HG02938 (cell line): ENCODE results near the gene MORC2.

Source experiments
- ATAC-seq: cut with Tn5 transposase; IDR thresholded peaks from one replicate; pipeline ENCODE4 v1.9.1; 2021; ENCODE audit warnings: mild to moderate bottlenecking, moderate library complexity; ENCODE audit not compliant: unreplicated experiment

Gene MORC2

DNA sequence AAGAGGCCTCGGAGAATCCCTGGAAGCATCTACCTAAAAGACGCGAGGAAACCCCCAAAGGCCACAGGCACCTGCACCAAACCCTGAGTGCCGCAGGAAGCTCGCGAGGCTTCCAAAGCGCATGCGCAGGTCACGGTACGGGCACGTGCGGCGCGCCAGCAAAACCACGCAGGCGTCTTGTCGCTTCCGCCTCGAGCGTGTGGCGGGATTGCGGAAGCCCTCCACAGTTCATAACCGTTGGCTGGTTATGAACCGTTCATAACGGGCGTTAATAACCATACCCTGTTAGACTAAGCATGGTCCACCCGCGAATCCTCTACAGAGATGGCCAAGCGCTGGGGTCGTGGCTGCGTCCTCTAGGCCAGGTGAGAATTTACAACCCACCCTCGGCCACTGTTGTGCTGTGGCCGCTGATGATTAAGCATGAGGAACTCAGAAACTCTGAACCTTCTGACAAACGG, 46.4 kb downstream of the MORC2 start:
- ATAC-seq: no peak

- no peak for ATAC-seq
Measured at GRCh38 chr22:30921108-30921507, 47.5 kb downstream of the MORC2 start.

GRCh38 chr22:30920407-30920806, 48.2 kb downstream of the MORC2 start:
- ATAC-seq: no peak

GRCh38 chr22:30919973-30920372, 48.6 kb downstream of the MORC2 start:
- no peak for ATAC-seq

GRCh38 chr22:30918761-30919160, 49.8 kb downstream of the MORC2 start:
- ATAC-seq: no peak

- no peak for ATAC-seq
Measured at GRCh38 chr22:30910358-30910757, 58.2 kb downstream of the MORC2 start.

GRCh38 chr22:30909306-30909705, 59.3 kb downstream of the MORC2 start:
- ATAC-seq: no peak

DNA sequence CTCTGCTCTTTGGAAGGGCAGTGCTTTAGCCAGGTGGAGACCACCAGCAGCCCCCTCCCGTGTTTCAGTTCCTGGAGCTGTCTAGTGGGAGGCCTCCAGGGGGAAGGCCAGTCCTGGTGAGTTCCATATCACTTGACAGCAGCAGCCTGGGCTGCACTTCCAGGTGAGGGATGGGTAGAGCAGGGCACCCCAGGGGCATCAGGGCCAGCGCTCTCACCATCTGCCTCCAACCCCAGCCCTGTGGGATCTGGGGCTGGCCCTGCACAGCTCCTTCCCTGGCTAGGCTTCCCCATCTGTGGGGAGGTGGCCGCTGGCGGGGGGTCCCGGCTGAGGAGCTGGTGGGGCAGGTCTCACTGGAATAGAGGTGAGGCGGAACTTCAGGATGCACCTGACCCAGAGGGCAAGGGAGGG, 60.5 kb downstream of the MORC2 start:
- no peak for ATAC-seq

DNA sequence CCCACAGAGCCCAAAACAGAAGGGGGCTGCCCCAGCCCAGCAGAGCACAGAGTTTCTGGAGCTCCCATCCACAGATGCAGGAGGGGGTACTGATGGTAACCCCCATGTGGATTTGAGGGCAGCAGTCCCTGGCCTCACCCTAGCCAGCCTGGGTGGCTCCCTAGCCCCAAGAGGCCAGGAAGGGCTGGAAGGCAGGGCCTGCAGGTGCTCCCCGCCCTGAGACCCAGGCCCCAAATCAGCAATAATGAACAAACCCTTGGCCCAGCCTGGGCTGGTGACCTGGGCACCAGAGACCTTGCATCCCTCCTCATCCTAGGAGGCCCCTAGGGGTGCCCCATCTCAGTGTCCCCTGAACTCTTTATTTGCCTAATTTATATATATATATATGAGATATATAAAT, 61.6 kb downstream of the MORC2 start:
- ATAC-seq: no peak

GRCh38 chr22:30906411-30906810, 62.2 kb downstream of the MORC2 start:
- ATAC-seq: no peak

DNA sequence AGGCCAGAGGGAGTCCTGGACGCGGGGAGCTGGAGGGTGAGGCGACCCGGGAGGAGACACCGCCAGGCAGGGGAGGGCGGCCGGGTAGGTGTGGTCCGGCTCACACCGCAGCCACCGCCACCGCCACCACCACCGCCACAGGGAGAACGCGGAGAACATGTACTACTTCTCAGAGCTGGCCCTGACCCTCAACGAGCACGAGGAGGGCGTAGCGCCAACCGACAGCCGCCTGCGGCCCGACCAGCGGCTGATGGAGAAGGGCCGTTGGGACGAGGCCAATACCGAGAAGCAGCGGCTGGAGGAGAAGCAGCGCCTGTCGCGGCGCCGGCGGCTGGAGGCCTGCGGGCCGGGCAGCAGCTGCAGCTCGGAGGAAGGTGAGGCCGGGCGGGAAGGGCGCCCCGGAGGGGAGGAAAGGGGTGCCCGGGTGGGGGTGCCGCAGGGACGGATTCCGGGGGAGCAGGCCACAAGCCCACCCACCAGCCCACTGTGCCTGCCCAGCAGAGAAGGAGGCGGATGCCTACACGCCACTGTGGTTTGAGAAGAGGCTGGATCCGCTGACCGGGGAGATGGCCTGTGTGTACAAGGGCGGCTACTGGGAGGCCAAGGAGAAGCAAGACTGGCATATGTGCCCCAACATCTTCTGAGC, 62.8 kb downstream of the MORC2 start:
- ATAC-seq: no peak

DNA sequence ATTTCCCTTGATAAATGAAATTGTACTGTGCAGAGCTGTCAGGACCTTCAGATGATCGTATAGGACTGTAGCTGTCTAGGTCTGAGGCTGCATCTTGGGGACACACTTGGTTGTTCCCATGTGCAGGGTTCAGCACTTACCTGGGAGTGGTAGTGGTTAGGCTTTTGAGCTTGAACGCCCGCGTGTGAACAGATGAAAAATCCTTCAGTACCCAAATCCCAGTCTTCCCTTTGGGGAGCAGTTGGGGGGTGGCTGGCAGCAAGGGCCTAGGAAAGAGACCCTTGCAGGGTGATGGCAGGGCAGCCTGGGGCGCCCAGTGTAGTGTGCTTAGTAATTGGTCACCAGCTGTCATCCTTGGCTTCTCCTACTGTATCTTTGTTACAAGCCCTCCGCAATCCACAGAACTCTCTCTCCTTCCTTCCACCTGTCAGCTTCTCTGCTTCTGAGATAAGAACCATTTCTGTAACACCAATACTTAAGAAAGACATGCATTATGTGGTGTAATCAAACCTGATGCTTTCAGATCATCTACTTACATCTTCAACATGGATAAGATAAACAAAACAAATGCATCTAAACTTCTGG, 64.6 kb downstream of the MORC2 start:
- no peak for ATAC-seq

DNA sequence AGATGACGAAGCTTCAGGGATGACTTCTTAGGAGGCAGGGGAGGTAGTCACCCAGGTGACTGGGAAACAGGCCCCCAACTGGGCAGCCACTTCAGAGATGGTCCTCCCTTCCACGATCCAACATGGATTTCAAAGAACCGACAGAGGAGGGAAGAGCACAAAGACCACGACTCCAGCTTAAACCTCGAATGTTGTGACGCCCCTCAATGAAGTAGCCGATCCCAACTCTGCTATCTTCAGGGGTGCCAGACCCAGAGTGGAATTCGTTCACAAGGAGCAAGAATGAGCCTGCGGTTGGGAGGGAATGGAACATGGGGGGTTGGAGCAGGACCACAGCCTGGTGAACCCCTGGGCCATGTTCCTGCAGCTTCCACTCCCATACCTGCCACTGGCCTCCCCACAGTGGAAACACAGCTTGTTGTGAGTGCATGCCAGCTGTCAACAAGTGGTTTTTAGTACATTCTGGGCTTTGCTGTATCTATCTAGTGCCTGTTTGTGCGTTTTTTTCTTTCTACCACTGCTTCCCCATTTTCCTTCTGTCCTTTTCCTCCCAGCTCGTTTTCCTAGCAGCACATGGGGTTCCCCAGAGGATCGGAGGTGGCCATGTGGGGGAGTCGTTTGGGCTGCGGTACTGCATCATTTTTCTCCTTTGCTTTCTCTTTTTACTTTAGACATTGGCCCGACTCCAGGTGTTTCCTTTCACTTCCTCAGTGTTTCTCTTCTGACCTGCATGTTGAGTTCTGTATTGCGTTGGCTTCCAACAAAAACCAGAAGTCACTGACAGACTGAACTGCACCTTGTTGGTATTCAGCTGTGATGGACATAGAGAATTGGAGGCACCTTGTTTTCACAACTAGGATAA, 65.8 kb downstream of the MORC2 start:
- no peak for ATAC-seq

GRCh38 chr22:30894371-30894740, 74.2 kb downstream of the MORC2 start:
- no peak for ATAC-seq

DNA sequence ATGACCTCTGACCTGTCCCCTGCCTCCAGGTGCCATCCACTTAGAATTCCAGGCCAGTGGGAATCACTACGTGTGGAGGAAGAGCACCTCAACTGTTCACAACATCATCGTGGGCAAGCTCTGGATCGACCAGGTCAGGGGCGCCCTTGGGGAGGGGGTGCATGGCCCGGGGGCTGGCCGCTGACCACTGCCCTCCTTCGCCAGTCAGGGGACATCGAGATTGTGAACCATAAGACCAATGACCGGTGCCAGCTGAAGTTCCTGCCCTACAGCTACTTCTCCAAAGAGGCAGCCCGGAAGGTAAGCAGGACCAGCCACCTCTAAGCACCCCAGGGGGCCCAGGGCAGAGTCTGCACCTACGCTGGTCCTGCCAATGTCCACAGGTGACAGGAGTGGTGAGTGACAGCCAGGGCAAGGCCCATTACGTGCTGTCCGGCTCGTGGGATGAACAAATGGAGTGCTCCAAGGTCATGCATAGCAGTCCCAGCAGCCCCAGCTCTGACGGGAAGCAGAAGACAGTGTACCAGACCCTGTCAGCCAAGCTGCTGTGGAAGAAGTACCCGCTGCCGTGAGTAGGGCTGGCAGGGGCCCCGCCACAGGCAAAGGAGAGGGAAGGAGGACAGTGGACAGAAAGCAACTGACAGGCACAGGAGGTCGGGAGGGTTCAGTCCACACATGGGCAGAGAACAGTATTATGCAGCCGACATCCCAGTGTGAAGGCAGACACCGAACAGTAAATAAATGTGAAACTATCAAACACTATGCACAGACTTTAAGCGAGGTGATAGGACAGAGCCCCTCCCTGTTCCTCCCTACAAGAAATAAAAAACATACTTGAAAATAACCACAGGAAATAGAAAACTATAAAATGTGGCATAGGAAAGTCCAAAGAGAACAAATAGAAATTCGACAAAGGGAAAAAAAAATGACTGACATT, 74.9 kb downstream of the MORC2 start:
- no peak for ATAC-seq

GRCh38 chr22:30892731-30893221, 75.8 kb downstream of the MORC2 start:
- ATAC-seq: no peak

- no peak for ATAC-seq
Measured at GRCh38 chr22:30892286-30892685, 76.3 kb downstream of the MORC2 start.

GRCh38 chr22:30891781-30892180, 76.8 kb downstream of the MORC2 start:
- ATAC-seq: no peak

DNA sequence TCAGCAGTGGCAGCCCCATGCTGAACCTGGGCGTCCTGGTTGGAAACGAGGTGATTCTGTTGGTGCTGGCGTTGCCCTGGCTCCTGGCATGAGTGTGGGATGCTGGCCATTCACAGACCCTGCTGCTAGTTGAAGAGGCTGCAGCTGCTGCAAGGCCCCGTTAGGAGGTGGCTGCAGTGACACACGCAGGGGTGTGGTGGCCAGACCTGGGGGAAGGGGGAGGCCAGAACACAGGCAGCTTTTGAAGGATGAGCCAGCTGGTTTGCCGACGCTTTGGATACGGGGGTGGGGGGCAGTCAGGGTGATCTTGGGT, 77.2 kb downstream of the MORC2 start:
- ATAC-seq: no peak

DNA sequence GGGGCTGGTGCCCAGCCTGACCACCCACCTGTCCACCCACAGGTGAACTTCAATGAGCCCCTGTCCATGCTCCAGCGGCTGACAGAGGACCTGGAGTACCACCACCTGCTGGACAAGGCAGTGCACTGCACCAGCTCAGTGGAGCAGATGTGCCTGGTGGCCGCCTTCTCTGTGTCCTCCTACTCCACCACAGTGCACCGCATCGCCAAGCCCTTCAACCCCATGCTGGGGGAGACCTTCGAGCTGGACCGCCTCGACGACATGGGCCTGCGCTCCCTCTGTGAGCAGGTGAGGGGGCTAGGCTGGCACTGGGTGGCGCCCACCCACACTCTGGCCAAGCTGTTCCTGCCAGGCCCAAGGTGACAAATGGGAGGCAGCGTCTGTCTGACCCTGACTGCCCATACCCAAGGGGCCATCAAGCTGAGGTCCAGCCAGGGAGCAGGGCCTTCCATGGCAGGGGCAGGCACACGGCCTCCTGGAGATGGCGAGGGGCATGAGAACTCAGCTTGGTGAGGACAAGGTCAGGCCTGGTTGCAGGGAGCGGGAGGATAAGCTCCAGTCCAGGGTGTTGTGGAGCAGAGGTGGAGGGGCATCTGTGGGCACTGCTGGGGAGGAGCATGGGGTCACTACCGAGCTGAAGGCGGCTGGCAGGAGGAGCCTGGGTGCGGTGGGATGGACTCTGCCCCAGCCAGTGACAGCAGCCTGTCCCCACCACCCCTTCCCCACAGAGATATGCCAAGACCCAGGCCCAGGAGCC, 77.7 kb downstream of the MORC2 start:
- no peak for ATAC-seq
